ENCODE measurements around the gene ALG3.

Gene ALG3

DNA sequence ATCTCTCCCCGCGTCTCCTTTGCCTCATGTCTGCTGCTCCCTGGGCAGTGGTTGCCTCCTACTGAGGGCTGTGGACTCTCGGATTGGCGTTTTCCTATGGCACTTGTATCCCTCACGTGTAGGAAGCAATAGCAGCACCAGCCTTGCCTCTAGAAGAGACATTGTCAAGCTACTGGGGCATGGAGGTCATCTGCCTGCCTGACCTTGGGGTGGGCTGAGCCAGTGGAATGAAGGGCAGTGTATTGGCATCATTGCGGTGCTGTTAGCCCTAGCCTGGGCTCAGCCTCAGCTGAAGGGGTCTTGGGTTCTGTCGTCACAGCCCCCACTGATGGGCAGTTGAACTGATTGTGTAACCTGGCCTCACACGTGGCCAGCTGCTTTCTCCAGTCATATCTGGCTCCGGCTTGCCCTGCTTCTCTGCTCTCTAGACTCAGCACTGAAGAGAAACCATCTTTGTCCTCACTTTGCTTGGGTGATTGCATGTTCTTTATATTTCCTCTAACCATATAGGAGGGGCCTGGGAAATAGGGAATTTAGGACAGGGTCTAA lies 54.7 kb downstream of the ALG3 start:
- no peak for DNase-seq (ENCODE audit: low spot score)

DNA sequence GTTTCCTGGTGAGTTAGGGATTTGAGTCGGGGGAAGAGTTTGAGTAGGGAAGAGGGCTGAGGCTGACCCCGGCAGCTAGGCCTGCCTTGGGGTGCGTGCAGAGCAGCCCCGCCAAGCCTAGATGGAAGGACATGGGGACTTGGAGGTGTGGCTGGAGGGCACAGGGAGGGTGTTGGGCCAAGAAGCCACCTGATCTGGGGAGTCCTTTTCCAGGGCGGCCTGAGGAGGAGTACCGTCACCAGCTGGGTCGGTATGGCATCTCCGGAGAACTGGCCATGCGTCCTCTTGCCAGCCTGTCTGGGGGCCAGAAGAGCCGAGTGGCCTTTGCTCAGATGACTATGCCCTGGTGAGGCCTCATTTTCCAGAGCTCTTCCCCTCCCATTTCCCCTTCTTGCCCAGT lies 55.9 kb downstream of the ALG3 start:
- no peak for DNase-seq (ENCODE audit: low spot score)

Data from SW480 (cell line).